K562 (cell line): ENCODE measurements around the gene BRCA1. TPM values are rescaled to one million over a fixed set of nuclear protein-coding genes. Genes with fewer than 3 reads are reported as not detected.

Source experiments
- DNMT1 ChIP-seq: fragments of 450-650 bp; IDR thresholded peaks from 2 replicates; pipeline ENCODE4 v1.6.1; 2016; ENCODE audit warnings: antibody characterized with exemption, mild to moderate bottlenecking
- KLF16 ChIP-seq: IDR thresholded peaks from 2 replicates; pipeline ENCODE4 v1.6.1; 2016; ENCODE audit warnings: antibody characterized with exemption
- RBFOX2 ChIP-seq: fragments of 200-400 bp; formaldehyde crosslinking; IDR thresholded peaks from 2 replicates; pipeline ENCODE4 v1.6.1; 2017; ENCODE audit warnings: low read depth, mild to moderate bottlenecking, low read length, moderate library complexity
- RBM14 ChIP-seq: fragments of 200-400 bp; formaldehyde crosslinking; IDR thresholded peaks from 2 replicates; pipeline ENCODE4 v1.6.1; 2018; ENCODE audit warnings: low read depth, mild to moderate bottlenecking, low read length, moderate library complexity, borderline replicate concordance; ENCODE audit not compliant: insufficient read depth
- TCF3 ChIP-seq: sonication (generic); formaldehyde crosslinking; IDR thresholded peaks from 2 replicates; pipeline ENCODE4 v1.4.0; 2020; ENCODE audit warnings: mild to moderate bottlenecking, missing genetic modification reagents
- TEAD2 ChIP-seq: fragments of 450-650 bp; IDR thresholded peaks from 2 replicates; pipeline ENCODE4 v1.6.1; 2016; ENCODE audit warnings: missing genetic modification characterization, control low read depth, missing compliant biosample characterization
- TOE1 ChIP-seq, 2 experiments: fragments of 450-650 bp in 1 of 2; sonication (generic) in 1 of 2; formaldehyde crosslinking in 1 of 2; IDR thresholded peaks; 2 replicates each; pipeline versions ENCODE4 v1.7.1 to v1.8.0; 2016 to 2022; ENCODE audit warnings: borderline replicate concordance in 2 of 2, mild to moderate bottlenecking in 2 of 2, antibody characterized with exemption in 1 of 2, inconsistent platforms in 1 of 2, low read depth in 1 of 2, missing genetic modification reagents in 1 of 2, moderate library complexity in 1 of 2
- ZNF436 ChIP-seq: fragments of 250-450, 450-650 bp; sonication (Bioruptor Pico); formaldehyde crosslinking; IDR thresholded peaks from 2 replicates; pipeline ENCODE4 v1.7.0; 2020; ENCODE audit warnings: mild to moderate bottlenecking
- ZNF592 ChIP-seq: fragments of 450-650 bp; IDR thresholded peaks from 2 replicates; pipeline ENCODE4 v1.6.1; 2017; ENCODE audit warnings: antibody characterized with exemption, mild to moderate bottlenecking
- polyA plus RNA-seq, 8 experiments: library from polyadenylated mRNA; depleted of rRNA in 4 of 8; stranded (reverse) in 5 of 8; unstranded in 3 of 8; fragments of >200 nt; fragmentation: Nextera tagmentation in 2 of 8; fragmentation: Illumina TruSeq in 1 of 8; extraction: Ambion mirVana in 2 of 8; extraction: Trizol in 1 of 8; gene quantifications; 2 replicates each; pipeline versions ENCODE4 v1.2.1 to v1.2.3, GENCODE V29; 2011 to 2014; ENCODE audit warnings: inconsistent platforms in 1 of 8, missing spikeins in 1 of 8
- total RNA-seq, 7 experiments: library from RNA; depleted of rRNA in 6 of 7; stranded (reverse); fragments of >200 nt in 6 of 7; fragmentation: Illumina TruSeq in 2 of 7; extraction: Trizol in 2 of 7; gene quantifications; 2 replicates each; pipeline versions ENCODE4 v1.2.1 to v1.2.3, GENCODE V29; 2011 to 2021; ENCODE audit warnings: low replicate concordance in 1 of 7
- TF ChIP-seq, protein P1 (sequence below): sonication (generic); formaldehyde crosslinking; IDR thresholded peaks from 2 replicates; pipeline ENCODE4 v1.8.0; 2022; ENCODE audit warnings: missing genetic modification reagents, mild to moderate bottlenecking, moderate library complexity, borderline replicate concordance
- TF ChIP-seq, protein P2 (sequence below): sonication (generic); formaldehyde crosslinking; IDR thresholded peaks from 2 replicates; pipeline ENCODE4 v1.8.1; 2023; ENCODE audit warnings: missing genetic modification reagents, mild to moderate bottlenecking, borderline replicate concordance
- TF ChIP-seq, protein P3 (sequence below): IDR thresholded peaks from 3 replicates; pipeline ENCODE4 v1.6.1; 2011; ENCODE audit warnings: borderline replicate concordance, mild to moderate bottlenecking, moderate library complexity; ENCODE audit not compliant: insufficient read length; ENCODE audit errors: extremely low read depth

Gene BRCA1
- total and polyA plus RNA-seq, 9 of the 15 experiments (the other 6 are each of a cell fraction or from before 2014, with no cell fraction given), result 25.9 to 95.3 (median 62.3) TPM

GRCh38 chr17:43170766-43171585, 45.8 kb upstream of the BRCA1 start, which contains the start of gene NBR1 (continued):
- no peak; the same call in 1 of the 2 replicates for TF ChIP-seq ZNF592
- no peak for TF ChIP-seq TEAD2 (tag)
- TF ChIP-seq, protein P1, sequence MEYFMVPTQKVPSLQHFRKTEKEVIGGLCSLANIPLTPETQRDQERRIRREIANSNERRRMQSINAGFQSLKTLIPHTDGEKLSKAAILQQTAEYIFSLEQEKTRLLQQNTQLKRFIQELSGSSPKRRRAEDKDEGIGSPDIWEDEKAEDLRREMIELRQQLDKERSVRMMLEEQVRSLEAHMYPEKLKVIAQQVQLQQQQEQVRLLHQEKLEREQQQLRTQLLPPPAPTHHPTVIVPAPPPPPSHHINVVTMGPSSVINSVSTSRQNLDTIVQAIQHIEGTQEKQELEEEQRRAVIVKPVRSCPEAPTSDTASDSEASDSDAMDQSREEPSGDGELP (CRISPR knock-in tag), result peak; percentile 82; the same call in 1 of the 2 replicates
- peak; percentile 47; the same call in 1 of the 2 replicates for TF ChIP-seq KLF16
- TF ChIP-seq, protein P2, sequence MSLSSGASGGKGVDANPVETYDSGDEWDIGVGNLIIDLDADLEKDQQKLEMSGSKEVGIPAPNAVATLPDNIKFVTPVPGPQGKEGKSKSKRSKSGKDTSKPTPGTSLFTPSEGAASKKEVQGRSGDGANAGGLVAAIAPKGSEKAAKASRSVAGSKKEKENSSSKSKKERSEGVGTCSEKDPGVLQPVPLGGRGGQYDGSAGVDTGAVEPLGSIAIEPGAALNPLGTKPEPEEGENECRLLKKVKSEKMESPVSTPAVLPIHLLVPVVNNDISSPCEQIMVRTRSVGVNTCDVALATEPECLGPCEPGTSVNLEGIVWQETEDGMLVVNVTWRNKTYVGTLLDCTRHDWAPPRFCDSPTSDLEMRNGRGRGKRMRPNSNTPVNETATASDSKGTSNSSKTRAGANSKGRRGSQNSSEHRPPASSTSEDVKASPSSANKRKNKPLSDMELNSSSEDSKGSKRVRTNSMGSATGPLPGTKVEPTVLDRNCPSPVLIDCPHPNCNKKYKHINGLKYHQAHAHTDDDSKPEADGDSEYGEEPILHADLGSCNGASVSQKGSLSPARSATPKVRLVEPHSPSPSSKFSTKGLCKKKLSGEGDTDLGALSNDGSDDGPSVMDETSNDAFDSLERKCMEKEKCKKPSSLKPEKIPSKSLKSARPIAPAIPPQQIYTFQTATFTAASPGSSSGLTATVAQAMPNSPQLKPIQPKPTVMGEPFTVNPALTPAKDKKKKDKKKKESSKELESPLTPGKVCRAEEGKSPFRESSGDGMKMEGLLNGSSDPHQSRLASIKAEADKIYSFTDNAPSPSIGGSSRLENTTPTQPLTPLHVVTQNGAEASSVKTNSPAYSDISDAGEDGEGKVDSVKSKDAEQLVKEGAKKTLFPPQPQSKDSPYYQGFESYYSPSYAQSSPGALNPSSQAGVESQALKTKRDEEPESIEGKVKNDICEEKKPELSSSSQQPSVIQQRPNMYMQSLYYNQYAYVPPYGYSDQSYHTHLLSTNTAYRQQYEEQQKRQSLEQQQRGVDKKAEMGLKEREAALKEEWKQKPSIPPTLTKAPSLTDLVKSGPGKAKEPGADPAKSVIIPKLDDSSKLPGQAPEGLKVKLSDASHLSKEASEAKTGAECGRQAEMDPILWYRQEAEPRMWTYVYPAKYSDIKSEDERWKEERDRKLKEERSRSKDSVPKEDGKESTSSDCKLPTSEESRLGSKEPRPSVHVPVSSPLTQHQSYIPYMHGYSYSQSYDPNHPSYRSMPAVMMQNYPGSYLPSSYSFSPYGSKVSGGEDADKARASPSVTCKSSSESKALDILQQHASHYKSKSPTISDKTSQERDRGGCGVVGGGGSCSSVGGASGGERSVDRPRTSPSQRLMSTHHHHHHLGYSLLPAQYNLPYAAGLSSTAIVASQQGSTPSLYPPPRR (CRISPR knock-in tag), result no peak
- no peak for TF ChIP-seq RBM14
- TF ChIP-seq RBFOX2, result peak; percentile 85
- no peak for TF ChIP-seq TCF3 (CRISPR knock-in tag)
- TF ChIP-seq TOE1 (IDR thresholded peaks at IDR 0.05; ENCODE audit: borderline replicate concordance), result no peak
- TF ChIP-seq TOE1 (CRISPR knock-in tag; IDR thresholded peaks at IDR 0.05; ENCODE audit: borderline replicate concordance, low read depth), result no peak
- no peak for TF ChIP-seq DNMT1
- TF ChIP-seq ZNF436 (CRISPR knock-in tag), result no peak
- TF ChIP-seq, protein P3, sequence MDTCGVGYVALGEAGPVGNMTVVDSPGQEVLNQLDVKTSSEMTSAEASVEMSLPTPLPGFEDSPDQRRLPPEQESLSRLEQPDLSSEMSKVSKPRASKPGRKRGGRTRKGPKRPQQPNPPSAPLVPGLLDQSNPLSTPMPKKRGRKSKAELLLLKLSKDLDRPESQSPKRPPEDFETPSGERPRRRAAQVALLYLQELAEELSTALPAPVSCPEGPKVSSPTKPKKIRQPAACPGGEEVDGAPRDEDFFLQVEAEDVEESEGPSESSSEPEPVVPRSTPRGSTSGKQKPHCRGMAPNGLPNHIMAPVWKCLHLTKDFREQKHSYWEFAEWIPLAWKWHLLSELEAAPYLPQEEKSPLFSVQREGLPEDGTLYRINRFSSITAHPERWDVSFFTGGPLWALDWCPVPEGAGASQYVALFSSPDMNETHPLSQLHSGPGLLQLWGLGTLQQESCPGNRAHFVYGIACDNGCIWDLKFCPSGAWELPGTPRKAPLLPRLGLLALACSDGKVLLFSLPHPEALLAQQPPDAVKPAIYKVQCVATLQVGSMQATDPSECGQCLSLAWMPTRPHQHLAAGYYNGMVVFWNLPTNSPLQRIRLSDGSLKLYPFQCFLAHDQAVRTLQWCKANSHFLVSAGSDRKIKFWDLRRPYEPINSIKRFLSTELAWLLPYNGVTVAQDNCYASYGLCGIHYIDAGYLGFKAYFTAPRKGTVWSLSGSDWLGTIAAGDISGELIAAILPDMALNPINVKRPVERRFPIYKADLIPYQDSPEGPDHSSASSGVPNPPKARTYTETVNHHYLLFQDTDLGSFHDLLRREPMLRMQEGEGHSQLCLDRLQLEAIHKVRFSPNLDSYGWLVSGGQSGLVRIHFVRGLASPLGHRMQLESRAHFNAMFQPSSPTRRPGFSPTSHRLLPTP, result no peak
